Suppressor macrophage (primary cell): ENCODE measurements around the gene PTPRJ.
"Not testable (repeated sequence)": the region's sequence is repeated elsewhere in the genome, so short reads cannot be mapped to it uniquely, and the experiment has no call there.

Experiments
- DNase-seq, 4 experiments: peaks; one replicate each; pipeline ENCODE4 v3.0.0-alpha.2; 2020 to 2022

PTPRJ gene

DNA sequence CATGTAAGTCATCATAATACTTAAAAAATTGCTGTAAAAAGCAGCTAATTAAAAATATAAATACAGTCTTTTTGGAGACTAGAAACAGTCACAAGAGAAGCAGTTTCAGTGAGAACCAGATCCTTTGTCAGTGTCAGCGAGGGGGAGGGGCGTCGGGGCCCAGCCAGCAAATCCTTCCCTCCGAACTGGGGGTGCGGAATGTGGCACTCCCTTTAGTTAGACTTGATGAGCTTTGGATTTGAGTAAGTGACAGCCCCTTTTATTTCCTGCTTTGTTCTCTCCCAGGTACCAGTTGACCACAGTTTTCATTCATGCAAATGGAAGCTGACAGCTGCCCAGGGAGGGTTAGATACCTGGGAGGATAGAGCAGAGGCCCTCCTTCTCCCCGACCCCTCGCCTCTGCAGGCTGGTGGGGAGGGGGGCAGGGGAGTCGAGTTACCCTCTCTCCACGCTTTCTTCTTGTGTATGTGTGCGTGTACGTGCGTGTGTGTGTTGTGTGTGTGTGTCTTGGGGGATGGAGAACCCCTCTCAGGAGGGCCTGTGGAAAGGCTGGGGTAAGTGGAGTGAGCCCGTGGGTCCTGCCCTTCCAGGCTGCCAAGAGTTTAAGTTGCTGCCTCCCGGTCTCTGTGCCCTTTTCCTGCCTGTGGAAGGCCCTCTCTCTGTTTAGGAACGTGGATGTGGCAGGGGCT is 38.3 kb downstream of the PTPRJ start:
- DNase-seq: no peak

DNA sequence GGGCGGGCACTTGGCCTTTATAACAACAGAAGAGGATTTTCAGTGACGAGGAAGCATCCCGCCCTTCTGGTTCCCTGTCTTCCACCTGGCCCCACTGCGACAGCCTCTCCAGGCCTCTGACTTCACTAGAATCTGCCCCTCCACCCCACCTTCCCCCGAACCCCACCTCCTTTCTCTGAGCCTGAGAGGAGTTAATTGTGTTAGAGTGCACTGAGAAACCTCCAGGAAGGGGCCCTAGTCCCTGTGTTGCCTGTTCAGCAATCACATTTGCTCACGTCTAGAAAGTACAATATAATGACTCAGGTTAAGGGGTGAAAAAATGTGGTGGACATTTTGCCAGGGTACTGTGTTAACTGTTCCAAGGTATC is 38.8 kb downstream of the PTPRJ start:
- DNase-seq: no peak

DNA sequence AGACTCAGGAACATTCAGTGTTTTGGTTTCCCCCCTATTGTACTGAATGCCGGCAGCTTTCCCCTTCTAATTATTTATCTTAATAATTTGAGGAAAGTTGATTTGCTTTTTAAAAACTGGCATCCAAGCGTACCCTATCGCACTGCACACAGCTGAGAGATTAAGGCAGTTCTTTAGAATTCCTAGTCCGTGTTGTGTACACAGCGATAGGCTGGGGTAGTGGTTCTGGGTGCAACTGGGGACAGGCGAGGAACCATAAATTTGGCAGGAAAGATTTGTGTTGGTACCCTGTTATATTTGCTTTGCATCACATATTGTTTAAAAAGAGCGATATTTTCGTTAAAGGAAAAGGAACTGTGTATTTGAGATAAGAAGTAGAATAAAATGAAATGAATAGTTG is 39.2 kb downstream of the PTPRJ start:
- DNase-seq: no peak

DNA sequence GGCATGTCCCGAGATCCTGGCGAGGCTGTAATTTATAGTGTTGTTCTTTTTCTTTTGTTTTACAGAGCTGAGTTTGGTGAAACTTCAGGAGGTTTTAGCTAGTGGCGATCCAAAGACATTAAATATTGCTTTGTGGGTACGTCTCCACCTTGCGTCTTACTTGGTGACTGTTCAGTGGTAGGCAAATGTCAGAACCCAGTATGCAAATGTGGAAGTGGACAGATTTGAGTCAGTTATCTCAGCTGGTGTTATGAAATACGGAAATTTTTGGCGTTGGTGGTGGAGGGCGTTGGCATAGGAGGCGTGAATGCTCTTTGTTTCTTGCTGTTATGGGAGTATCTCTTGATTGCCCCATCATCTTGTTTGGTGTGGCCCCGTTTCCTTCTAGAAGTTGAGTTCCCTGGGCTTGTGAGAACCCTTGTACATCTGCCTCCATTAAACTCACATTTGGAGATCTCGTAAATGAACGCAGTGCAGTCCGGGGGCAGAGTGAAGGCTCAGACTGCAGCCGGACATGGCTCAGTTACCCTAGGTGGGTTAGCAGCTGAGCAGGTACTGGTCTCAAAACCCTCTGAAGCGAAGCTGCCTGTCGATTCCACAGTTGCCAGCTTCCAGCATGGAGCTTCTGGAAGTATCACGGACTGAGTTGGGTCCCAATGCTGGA is 39.9 kb downstream of the PTPRJ start:
- peak; percentile 88 to 97 (median 94) for DNase-seq

DNA sequence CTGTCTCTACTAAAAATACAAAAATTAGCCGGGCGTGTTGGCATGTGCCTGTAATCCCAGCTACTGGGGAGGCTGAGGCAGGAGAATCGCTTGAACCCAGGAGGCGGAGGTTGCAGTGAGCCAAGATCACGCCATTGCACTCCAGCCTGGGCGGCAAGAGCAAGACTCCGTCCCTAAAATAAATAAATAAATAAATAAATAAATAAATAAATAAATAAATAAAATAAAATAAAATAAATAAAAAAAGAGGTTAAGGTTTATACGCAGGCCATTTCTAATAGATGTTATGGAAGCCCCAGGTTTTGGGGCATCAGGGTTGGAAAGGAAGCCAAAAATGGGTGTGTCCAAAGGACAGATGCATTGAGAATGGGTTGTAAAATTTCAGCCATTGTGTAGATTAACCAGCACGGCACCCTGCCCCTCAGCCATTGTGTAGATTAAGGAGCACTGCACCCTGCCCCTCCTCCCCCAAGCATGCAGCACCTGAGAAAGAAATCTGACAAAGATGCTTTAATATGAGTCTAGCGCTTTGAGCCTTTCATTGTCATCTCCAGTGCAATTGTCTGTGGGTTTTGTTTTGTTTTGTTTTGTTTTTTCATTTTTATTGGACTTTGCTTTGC is 41.0 kb downstream of the PTPRJ start:
- not testable (repeated sequence) for DNase-seq

DNA sequence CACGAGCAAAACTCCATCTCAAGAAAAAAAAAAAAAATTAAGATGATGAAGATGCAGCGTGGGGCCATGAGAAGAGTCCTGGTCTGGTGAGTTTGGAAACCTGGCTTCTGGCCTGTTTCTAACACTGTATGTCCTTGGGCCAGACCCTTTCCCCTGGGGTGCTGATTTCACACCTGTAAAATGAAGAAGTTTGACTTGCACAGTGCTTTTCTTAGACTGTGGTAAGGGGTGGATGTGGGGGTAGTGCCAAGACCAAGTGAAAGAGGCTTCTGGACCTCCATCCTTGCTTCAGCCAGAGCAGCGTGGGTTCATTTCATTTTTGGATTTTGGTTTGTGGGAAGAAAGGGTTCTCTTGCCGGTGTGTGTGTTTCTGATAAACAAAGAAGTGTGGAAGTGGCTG is 42.1 kb downstream of the PTPRJ start:
- no peak for DNase-seq

DNA sequence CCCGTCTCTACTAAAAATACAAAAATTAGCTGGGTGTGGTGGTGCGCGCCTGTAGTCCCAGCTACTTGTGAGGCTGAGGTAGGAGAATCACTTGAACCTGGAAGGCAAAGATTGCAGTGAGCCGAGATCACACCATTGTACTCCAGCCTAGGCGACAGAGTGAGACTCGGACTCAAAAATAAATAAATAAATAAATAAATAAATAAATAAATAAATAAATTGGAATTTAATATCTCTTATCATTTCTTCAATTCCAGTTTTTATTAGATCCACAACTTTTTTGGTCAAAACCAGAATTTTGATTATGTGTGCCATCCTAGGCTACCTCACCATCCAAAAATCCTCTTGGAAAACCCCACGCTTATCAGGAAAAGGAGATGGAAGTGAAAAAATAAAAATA is 43.2 kb downstream of the PTPRJ start:
- not testable (repeated sequence) for DNase-seq

DNA sequence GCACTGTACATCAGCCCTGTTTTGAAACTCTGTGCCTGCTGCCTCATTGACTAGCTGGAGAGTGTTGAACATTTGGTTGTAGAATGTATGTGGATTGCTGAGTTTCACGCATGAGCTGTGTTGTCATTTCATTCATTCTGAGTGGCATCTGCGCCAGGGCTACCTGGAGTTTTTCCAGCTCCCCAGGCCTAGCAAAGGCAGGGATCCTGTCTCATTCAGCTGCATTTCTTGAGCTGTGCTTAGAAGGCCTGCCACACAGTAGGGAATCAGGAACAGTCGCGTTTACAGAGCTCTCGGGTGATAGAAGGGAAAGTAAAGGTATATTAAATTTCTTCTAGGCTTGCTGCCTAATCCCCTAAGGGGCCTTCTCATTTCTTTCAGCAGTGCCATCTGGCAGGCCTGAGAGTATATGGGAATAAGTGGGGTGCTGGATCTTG is 44.3 kb downstream of the PTPRJ start:
- DNase-seq: no peak

DNA sequence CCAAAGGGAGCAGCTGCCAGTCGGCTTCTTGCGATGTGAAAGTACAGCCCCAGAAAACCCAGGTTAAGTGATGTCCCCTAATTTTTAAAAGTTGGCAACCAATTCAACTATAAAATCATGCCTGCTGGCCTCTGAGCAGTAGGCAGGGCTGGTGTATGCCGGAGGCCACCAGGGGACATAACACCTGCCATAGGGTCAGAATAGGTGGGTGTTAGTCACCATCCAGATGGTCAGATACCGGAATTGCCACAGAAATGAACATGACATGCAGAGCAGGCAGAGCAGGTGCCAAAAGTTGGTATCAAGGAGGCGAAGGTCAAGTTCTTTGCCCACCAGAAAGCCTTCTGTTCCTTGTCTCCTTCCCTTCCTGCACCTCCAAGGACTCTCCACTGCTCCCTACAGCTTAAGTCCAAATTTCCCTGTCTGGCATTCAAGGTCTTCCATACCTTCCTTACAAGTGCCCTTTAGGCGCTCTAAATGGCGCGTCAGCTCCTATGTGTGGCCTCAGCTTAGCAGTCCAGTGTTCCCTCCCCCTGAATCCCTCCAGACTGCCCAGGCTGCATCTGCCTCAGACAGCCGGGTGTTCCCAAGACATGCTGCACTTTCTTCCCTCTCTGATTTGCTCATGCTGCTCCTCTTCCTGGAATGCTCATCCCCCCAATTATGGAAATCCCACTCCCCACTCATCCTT is 45.1 kb downstream of the PTPRJ start:
- no peak for DNase-seq

DNA sequence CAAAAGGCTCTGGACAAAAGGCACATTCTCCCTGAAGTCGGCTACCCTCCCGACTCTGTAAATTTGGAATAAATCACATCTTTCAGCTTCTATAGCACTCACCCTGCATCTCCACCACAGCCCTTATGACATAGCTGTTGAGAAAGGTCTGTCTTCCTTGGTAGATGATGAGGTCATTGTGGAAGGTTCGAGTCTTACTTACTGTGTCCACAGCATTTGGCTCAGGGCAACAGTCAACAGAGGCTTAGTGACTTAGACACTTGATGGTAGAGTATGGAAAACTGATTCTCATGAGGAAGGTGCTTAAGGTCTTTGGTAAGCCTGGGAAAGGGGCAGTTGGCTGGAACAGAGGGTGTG is 45.6 kb downstream of the PTPRJ start:
- peak in 3 of 4 experiments; percentile 56 to 76 (median 74) for DNase-seq

DNA sequence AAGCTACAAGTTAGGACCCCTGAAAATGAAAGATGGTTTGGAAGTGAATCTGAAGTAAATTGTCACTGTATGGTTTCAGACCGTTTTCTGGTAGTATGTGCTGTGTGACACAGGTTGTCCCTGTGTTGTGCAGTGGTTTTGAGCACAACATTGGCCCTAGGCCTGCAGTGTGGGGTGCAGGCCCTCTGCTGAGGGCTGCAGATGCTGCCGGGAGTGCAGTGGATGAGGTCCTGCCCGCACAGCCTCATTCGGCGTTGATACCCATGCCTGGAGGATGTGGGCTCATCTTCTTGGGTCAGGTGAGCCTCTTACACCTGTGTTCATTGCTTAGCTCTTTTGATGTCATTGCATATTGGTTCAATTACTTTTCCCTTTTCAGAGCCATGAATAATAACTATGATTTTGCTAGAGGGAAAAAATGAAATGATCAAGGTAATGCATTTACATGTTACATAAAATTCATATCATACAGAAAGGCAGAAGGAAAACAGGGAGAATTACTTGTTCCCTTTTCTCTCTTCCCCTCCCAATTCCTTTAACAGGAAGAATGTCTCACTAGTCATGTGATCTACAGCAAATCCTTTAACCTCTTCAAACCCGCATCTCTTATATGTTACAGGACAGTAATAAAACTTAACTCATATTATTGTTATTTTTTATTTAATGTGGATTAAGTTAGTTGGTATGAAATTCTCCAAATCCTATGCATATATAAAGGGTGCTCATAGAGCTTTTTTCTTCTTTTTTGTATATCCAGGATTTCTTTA is 48.7 kb downstream of the PTPRJ start:
- DNase-seq: peak in 2 of 4 experiments; percentile 75 to 80

DNA sequence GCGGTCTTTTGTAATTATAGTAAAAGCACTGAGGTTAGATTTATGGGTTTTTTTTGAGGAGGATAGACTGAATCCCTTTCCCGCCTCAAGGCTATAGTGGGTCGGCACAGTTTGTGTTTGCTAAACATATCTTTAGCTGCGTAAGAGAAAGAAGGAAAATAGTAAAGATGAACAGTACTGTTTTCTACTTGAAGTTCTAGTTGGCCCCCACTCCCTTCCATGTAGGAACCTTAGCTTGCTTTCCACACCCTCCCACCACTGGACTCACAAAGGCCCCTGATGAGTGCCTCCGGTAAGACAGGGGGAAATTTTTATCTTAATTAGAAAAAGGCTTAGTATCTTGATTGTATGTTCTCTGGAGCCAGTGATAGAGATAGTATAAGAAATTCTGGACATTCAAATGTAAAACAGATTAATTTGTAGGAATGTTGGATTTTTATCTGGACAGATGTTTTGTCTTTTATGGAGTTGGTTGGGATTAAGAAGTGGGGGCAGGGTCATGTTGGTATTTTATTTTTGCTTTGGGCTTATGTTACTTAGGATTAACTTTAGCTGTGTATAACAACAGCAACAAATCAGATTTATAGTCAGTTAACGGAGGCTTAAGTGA is 49.4 kb downstream of the PTPRJ start:
- DNase-seq: no peak

DNA sequence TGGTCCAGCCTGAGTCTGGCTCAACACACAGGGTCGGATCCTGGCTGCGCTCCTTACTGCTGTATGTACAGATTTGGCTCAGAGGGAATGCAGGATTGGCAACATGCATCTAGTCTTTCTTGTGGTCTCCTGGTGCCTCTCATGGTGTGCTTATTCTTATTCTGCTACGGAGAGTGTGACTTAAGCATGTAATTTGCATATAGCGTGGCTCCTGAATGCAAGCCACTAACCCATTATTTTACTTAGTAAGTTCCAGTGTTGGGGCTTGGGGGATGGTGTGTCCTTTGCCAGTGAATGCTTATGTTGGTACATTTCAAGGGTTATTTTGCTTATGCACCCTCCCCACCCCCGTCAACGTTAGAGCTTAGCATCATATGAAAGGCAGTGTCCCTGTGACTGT is 51.2 kb downstream of the PTPRJ start:
- no peak for DNase-seq

DNA sequence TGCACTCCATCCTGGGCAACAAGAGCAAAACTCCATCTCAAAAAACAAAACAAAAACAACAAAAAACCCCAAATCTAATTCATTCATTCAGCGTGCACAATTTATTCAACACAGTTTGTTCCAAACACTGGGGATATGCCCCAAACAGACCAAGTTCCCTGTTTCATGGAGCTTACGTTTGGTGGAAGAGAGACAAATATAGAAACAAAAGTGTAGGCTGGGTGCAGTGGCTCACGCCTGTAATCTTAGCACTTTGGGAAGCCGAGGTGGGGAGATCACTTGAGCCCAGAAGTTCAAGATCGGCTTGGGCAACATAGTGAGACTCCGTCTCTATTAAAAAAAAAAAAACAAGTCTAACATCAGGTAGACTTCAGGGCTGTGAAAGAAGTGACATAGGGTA is 52.4 kb downstream of the PTPRJ start:
- DNase-seq: peak; percentile 42 to 73 (median 69)

DNA sequence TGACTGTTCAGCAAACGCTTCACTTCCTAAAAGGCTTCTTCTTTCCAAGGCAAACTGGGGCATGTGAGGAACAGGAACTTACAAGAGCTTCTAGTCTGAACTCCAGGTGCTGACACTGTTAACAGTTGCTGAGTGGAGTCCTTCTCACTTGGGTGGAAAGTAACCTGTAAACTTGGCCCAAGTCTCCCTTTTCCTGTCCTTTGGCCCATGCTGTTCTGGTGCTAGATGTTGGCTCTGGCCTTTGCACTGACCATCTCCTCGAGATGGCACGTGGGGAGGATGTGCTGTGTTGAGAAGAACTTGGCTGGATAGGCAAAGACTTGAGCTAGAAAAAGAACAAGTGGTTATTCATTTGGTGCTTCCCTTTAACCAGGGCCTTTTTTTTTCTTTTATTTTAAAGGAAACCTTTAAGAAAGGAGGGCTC is 53.6 kb downstream of the PTPRJ start:
- peak; percentile 73 to 89 (median 82) for DNase-seq

DNA sequence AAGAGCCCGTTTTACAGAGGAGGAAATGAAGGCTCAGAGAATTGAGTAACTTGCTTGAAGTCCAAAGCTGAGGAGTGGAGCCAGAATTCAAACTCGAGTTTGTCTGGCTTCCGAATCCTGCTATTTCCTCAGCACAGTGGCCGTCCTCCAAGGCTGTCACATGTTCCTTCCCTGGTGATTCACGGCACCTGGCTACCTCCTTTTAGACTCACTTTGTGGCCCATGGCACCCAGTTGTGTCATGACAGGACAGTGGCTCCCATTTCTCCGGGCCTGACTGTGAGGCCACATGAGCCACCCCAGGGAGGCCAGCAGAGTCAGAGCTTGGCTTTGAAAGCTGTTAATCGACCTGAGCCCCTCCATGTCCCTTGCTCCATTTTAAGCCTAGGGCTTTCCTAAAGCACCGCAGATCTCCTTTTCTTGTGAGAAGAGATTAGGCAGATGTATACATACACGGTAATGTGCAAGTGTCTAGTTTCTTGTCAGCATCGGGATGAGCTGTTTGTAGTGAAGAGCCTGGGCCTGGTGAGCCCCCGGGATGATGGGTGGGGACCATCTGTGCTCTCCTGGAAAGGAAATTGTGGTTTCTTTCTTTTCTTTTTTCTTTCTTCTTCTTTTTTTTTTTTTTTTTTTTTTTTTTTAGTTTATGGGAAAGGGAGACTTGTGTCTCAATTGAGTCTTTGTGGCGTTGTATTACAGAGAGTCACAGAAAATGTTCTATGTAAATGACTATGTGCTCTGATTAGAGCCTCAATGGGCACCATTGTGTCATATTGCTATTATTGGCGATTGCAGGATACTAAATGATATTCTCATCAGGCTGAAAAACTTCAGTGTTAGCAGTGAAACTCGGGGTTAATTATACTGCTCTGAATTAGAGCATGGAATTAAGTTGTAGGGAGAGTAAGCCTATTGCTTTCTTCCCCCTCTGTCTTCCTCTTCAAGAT is 54.8 kb downstream of the PTPRJ start:
- peak in 2 of 4 experiments; percentile 49 to 52 for DNase-seq

DNA sequence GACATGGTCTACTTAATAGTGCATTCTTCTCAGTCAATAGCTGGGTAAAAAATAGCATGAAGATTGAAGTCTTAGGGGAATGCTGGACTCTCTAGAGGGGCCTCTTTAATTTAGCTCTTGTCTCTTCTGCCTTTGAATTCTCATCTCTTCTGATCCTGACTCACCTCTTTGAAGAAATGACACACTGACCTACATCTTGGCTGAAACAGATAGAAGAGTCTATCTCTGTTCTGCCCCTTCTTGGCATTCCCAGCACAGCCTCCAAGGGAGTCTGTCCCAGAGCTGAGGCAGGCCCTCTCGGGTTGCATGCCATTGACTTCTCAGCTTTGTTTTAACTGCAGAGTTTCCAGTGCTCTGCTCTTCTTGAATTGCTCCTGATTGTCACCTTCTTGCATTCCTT is 55.7 kb downstream of the PTPRJ start:
- DNase-seq: no peak

DNA sequence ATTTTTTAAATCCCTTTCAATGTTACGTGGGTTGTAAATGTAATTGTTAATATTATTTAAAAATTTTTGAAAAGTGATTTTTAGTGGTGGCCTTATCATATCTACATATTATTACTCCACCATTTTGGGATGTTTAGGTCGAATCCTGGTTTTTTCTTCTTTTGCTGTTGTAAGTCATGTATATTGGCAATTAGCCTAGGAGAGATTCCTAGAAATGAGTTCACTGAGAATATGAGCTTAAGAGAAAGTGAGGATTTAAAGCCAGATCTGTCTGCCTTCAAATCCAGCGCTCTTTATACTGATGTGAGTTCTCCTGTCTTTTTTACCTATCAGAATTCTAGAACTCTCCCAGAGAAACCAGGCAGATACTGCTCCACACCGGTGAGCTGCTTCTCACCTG is 56.1 kb downstream of the PTPRJ start:
- no peak for DNase-seq

DNA sequence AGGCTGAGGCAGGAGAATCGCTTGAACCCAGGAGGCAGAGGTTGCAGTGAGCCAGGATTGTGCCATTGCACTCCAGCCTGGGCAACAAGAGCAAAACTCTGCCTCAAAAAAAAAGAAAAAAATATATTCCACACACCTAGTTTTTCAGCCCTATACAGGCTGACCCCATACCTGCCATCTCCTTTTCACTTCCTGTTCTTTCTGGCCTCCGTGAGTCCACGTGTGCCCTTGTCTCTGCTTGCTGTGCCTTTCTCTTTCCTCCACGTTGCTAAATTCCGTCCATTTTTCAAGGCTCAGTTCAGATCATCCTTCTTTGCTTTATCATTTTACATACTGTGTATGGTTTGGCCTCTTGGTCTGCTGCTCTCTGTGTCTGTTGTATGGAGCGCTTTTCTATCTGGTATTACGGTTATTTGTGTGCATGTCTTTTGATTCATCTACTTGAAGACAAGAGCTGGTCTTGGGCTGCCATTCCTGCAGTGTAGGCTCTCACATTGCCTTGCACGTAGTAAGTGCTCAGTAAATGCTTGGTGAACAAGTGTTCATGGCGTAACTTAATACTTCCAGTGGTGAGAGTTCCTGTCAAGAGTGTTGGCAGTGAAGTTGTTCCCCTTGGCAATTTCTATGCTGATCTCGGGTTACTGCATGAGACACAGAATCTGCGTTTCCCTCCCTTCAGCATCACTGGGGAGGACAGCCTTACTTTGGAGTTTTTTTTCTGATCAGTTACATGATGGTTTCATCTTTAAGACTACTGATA is 57.5 kb downstream of the PTPRJ start:
- DNase-seq: peak in 1 of 4 experiments; percentile 34

DNA sequence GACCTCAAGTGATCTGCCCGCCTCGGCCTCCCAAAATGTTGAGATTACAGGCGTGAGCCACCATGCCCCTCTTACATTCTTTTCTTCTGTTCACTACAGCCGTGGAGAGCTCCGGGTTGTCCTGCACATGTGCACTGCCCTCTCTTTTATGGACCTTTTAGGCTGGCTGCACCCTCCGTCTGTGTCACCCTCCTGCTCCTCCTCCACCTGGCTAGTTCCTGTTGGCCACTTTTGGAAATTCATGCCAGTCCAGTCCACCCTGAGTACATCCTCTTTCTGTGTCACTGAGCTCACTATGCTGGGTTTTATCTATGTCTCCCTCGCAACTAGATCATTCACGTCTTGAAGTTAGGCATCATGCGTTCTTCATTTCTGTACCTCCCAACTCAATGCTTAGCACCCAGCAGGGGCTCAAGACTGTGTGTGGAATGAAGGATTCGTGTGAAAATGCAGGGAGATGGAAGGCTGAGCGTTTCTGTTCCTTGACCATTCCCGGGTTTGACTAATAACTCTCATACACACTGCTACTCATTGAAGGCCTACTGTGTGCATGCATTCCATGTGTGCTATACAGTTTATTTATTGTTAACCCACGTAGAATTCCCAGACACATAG is 60.6 kb downstream of the PTPRJ start:
- peak in 1 of 4 experiments; percentile 26 for DNase-seq
